HG03439 (cell line): ENCODE results near the gene OR4K2.
"Not testable (repeated sequence)": the region's sequence is repeated elsewhere in the genome, so short reads cannot be mapped to it uniquely, and the experiment has no call there.

Experiments used
- ATAC-seq: cut with Tn5 transposase; IDR thresholded peaks from one replicate; pipeline ENCODE4 v1.9.1; 2021; ENCODE audit warnings: mild to moderate bottlenecking, moderate library complexity; ENCODE audit not compliant: unreplicated experiment

OR4K2 gene, protein sequence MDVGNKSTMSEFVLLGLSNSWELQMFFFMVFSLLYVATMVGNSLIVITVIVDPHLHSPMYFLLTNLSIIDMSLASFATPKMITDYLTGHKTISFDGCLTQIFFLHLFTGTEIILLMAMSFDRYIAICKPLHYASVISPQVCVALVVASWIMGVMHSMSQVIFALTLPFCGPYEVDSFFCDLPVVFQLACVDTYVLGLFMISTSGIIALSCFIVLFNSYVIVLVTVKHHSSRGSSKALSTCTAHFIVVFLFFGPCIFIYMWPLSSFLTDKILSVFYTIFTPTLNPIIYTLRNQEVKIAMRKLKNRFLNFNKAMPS

DNA sequence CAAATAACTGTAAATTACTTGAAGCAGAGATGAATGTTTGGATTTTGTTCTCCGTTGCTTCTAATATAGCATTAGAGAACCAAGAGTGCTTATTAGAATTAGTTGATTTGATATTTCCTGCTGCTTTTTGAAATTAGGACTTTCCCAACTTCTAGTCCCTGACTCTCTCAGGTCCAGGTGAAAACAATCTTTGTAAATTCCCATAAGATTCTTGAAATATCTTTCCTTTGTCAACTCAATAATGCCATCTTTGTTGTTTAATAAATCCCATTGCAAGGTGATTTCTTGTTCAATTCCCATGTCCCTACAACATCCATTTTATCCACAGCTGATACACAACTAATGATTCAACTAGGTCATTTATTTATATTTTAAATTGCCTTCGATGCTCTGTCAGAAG is at the start of gene OR4K2:
TSS of gene OR4K2 (plus strand) at position 301 of the 400 bp plus-strand sequence. CDS start 1,126 bp downstream, outside the sequence.
- no peak for ATAC-seq

GRCh38 chr14:19827626-19828244 is 47.2 kb upstream of the OR4K2 start:
- not testable (repeated sequence) for ATAC-seq

DNA sequence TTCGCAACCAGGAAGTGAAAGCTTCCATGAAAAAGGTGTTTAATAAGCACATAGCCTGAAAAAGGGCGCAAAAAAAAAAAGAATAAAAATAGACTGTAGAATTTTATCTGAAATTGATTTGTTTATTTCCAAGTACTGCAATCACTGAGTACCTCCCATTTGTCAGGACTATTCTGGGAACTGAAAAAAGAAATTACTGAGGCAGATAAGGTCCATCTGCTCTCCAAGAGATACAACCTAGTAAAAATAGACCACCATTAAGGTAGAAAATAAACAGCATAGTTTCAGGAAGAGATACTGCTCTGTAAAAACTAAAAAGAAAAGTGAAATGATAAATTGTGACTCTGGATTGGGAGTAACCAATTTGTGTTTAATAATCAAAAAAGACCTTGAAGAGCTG is 46.6 kb upstream of the OR4K2 start:
- ATAC-seq = no peak

DNA sequence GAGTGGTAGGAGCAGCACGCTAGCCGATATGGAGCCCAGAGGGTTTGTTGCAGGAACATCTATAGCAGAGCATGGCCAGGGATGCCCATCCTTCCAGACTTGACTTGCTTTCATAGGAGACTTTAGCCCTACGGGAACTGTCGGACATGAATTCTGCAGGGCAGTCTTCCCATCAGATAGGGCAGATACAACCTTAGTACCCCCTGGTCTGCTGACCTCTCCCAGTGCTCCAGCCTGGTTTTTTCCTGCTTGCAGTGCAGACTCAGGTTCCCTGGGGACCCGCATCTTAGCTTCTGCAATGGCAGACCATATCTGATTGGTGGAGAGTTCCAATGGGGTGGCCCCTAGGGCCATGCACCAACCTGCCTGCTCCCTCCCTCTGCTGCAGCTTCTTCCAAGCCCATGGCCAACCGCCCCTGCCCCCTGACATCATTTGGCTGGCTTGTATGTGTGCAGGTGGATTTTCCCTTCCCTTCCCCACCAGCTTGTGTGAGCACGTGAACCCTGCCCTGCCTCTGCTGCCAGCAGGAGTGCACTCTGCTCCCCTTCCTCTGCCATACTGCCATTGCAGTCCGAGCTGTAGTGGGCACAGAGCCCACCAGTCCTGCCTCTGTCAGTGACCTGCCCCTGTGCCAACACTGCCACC is 40.6 kb upstream of the OR4K2 start:
- ATAC-seq = not testable (repeated sequence)

GRCh38 chr14:19838433-19838832 is 36.5 kb upstream of the OR4K2 start:
- no peak for ATAC-seq

GRCh38 chr14:19851365-19851764 is 23.6 kb upstream of the OR4K2 start:
- no peak for ATAC-seq

GRCh38 chr14:19866061-19866669 is 8.8 kb upstream of the OR4K2 start:
- not testable (repeated sequence) for ATAC-seq

GRCh38 chr14:19873178-19873577 is 1.8 kb upstream of the OR4K2 start:
- no peak for ATAC-seq

DNA sequence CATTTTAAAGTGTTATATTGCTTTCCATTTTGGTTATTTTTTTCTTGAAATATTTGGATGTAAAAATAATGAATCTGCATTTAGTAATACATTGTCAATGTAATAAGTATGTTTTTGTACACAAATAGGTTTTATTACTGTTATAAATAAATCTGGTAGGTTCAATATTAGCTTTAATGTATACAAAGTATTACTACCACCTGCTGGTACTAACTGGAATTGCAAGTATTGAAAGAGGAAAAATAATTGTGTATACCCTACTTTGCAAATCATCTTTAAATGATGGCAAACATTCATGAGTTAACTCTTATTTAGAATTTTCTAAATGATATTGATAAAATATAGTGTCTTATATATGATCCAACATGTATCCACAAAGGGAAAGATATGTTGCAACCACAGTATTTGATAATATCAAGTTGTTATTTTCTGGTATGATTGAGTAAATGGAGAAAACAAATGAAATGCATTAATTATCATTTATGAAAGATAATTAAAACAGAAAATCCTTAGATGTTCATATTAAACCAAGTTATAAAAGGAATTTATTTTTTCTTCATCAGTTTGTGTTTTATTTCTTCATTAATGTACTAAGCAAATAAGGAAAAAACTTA is 3.2 kb downstream of the OR4K2 start:
- ATAC-seq = no peak

GRCh38 chr14:19895282-19895681 is 20.3 kb downstream of the OR4K2 start:
- no peak for ATAC-seq

- ATAC-seq = no peak
Measured at GRCh38 chr14:19900999-19901398, 26.1 kb downstream of the OR4K2 start.

DNA sequence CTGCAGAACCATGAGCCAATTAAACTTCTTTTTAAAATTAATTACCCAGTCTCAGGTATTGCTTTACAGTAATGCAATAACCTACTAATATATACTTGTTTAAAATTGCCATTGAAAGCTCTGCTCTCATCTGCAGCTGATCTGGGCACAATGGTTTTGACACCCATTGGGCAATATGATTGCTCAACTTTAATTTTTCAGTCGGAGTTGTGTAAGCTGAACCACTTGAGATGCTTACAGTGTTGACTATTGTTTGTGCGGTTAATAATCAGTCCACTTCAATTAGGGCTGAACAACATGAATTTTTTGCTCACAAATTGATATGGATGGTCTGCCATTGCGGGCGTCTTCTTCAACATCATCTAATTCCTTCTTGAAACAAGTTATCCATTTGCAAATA is 27.5 kb downstream of the OR4K2 start:
- no peak for ATAC-seq

GRCh38 chr14:19906665-19907064 is 31.7 kb downstream of the OR4K2 start:
- ATAC-seq = no peak

- no peak for ATAC-seq
Measured at GRCh38 chr14:19911114-19911513, 36.2 kb downstream of the OR4K2 start.

DNA sequence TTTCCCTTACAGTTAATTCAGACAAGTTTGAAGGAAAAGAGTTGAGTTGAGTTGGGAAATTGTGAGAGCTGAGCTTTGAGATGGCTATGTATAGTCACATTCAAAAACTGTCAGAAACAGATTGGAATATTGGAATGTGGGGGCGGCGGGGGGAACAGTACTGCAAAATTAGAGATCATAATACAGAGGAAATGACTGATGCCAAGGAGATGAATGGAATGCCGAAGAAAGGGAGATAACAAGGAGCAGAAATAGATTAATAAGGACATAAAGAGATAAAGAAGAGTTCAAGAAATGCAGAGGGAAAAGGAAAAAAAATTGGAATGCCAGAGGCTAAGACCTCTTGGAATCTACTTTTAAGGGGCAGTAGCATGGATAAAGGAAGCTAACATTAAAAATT is 42.3 kb downstream of the OR4K2 start:
- no peak for ATAC-seq

DNA sequence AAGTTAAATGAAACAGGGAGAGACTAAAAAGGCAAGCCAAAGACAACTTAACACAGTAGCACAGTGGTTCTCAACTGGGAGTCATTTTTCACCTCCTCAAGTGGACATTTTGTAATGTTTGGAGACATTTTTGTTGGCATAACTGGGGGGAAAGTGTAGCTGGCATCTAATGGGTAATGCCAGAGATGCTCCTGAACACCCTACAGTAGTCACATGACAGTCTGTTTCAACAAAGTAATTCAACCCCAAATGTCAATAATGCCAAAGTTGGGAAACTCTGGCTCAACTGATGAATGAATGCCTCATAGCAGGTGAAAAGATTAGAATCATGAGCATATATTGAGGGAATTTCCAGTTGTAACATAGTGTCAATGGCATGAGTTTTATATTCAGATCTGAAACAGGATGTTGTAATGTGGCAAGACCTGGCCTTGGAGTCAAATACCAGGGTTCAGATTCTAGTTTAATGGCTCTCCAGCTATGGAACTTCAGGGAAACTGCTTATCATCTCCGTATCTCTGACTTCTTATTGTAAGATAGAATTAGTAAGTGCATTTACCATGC is 43.1 kb downstream of the OR4K2 start:
- no peak for ATAC-seq

DNA sequence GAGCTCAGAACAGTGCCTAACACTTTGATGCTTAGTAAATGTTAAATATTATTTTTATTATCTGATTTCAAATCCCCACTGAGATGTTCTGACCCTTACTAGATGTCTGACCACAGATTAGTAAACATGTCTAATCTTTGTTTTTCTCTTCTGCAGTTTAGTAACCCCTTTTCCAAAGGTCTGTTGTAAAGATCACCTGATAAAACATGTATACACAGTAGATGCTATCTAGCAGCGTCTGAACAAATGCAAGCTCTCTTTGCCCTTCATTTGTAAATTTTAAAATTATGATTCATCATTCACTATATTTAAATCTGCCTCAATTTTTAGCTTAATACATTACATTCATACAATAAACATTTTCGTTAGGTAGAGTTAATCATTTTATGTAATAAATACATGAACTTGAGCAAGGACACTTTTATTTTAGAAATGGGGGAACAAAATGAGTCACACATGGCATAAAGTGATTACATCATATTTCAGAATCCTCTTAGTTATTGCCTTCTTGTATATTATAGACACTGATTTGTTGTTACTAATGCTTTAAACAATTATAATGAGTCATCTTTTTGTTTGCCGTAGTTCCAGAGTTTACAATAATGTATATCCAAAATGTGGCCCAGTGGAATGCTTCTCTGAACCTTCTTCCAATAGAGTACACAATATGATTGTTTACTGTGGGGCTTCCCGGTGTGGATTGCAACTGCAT is 43.8 kb downstream of the OR4K2 start:
- ATAC-seq = no peak

- ATAC-seq = no peak
Measured at GRCh38 chr14:19920021-19920657, 45.2 kb downstream of the OR4K2 start, which contains the start of gene OR4K5. OR4K5 (plus strand) TSS chr14:19920607; CDS start chr14:19920607, 0 bp downstream.

- ATAC-seq = no peak
Measured at GRCh38 chr14:19930617-19931016, 55.7 kb downstream of the OR4K2 start, which contains the start of gene OR4K1. OR4K1 (plus strand) TSS chr14:19930917; CDS start chr14:19935667, 4,750 bp downstream.
